ENCODE measurements around the gene RXRA.

Gene RXRA

GRCh38 chr9:134437403-134438194 is 111.3 kb downstream of the RXRA start:
- DNase-seq, result no peak

DNA sequence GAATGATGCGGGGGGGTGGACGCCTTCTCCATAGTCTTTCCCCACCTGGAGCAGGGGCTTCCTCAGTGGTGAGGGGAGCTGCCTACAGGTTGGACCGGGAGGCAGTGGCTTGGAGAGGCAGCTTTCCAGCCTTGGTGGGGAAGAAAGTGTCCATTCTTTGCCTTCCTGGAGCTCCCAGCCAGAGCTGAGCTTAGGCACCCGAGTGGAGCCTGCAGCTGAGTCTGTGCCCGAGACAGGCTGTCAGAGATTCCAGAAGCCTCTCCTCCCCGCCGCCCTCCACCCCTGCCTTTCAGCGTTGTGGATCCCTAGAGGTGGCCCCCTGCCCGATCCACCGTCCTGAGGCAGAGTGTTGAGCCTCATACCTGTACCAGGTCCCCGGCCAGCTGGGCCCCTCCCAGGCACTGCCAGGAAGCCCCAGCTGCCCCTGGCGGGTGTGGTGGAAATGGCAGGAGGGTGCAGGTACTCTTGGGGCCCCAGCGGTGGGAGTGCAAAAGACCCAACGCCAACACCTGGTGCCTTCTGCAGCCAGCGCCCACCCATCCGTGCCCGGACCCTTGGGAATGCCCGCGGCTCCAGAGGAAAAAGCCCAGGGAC is 112.0 kb downstream of the RXRA start:
- no peak for DNase-seq

DNA sequence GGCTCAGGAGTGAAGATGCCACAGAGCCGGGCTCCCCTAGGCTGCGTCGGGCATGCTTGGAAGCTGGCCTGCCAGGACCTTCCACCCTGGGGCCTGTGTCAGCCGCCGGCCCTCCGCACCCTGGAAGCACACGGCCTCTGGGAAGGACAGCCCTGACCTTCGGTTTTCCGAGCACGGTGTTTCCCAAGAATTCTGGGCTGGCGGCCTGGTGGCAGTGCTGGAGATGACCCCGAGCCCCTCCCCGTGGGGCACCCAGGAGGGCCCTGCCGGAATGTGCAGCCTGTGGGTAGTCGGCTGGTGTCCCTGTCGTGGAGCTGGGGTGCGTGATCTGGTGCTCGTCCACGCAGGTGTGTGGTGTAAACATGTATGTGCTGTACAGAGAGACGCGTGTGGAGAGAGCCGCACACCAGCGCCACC is 113.1 kb downstream of the RXRA start:
- no peak for DNase-seq

DNA sequence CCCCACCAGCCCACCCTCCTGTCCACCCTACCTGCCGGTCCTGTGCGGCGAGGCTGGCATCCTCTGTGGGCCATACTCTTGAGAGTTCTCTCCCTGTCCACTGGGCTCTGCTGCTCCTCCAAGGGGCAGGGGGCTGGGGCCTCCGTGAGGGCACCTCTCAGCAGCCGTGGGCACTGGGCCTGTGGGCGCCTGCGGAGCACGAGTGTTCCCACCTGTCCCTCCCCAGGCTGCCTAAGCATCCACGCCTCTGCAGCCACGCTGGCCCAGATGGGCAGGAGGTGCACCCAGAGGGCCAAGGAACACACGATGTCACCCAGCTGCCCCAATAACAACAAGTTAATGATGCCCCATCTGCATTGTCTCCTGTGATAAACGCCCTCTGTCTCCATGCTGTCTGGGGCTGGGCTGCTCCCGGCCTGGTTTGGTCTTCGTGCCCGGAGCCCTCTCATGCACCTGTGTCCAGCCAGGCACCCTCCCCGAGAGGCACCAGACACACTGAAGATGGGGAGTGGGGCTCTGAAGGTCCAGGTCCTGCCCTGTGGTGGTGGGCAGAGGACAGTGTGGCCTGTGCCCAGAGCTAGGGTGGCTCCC is 114.5 kb downstream of the RXRA start:
- DNase-seq, result no peak

GRCh38 chr9:134441227-134442084 is 115.2 kb downstream of the RXRA start:
- DNase-seq, result no peak

DNA sequence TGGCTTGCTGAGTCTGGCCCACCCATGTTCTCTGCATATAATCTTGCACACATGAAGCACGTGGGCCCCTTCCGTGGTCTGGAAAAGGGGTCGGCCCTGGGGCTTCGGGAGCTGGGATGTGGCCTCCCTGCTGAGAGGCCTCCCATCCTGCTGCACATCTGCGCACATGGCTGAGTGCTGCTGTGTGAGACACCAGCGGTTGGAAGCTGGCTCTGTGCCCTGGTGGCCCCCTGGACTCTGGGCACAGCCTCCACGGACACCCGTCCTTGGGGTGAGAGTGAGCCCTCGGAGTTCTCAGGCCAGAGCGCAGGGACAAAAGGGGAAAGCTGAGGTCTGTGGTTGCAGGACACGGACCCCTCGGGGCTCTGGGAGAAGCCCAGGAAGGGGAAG is 115.8 kb downstream of the RXRA start:
- no peak for DNase-seq

GRCh38 chr9:134442486-134443173 is 116.4 kb downstream of the RXRA start:
- peak; percentile 30 for DNase-seq

DNA sequence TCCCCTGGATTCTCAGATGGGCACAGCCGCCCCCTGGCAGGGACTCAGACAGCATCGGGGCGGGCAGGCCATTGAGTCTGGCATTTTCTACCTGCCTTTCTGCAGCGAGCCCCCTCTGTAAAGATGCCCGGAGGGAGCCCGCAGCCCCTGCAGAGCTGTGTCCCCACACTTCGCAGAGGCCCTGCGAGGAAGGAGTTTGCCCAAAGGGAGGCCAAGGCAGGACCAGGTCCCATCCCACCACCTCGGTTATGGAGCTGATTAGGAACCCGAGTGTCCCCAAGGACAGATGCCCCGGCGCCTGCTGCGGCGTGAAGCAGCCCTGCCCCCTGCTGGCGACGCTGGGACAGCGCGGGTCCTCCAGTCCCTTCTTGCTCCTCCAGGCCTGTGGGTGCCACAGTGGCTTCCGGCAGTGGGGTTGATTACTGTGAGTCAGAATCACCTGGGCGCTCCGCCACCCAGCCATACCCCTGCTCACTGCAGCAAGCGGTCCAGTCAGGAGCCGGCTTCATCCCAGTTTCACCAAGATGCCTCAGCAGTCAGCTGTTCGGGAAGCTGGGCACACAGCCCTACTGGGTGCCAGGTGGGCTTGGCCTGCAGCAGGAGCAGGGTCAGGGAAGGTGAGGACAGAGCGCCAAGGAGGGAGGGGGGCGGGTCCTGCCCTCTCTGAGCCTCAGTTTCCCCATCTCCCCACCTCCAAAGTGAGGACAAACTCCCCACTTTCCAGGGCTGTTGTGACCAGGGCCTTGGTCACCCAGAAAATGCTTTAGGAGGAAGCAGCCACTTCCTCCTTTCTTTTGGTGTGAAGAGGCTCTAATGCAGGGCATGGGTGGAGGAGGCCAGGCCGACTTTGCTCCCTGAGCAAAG is 117.2 kb downstream of the RXRA start:
- DNase-seq, result peak; percentile 82

- DNase-seq, result no peak
Measured at GRCh38 chr9:134444038-134444315, 117.7 kb downstream of the RXRA start.

DNA sequence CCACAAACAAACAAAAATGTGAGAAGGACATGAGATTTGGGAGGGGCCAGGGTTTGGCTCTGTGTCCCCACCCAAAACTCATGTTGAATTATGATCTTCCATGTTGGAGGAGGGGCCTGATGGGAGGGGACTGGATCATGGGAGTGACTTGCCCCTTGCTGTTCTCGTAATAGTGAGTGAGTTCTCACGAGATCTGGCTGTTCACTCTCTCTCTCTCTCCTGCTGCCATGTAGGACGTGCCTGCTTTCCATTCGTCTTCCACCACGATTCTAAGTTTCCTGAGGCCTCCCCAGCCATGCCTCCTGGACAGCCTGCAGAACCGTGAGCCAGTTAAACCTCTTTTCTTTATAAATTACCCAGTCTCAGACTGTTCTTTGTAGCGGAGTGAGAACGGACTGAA is 118.7 kb downstream of the RXRA start:
- no peak for DNase-seq

- DNase-seq, result peak; percentile 89
Measured at GRCh38 chr9:134449180-134449916, 123.1 kb downstream of the RXRA start.

DNA sequence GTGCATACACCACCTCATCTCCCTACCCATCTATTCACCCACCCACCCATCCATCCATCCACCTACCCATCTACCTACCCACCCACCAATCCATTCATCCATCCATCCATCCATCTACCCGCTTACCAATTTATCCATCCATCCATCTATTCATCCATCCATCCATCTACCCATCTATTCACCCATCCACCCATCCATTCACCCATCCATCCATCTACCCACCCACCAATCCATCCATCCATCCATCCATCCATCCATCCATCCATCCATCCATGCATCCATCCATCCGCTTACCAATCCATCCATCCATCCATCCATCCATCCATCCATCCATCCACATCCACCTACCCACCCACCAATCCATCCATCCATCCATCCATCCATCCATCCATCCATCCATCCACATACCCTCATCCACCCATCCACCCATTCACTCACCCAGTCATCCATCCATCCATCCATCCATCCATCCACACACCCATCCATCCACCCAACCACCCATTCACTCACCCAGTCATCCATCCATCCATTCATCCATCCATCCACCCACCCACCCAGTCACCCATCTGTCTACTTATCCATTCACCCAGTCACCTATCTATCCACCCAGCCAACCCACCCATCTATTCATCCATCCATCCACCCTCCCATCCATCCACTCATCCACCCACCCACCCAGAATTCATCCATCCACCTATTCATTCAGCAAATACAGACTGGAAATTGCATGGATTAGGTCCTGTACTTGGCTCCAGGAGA is 125.6 kb downstream of the RXRA start:
- no peak for DNase-seq

DNA sequence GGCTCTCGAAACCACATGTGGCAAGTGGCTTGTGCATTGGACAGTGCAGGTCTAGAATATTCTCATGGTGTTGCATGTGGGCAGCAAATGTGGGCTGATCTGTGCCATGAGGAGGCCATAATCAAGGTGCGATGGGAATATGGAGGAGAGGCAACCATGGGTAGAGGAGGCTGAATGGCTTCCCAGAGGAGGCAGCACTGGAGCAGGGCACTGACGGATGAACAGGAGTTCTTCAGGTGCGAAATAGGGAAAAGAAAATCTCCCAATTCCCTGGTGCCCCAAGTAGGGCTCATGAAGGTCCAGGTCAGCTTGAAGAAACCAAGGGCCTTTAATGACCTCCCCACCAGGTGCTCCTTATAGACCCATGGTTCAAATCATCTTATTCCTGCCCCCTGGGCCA is 126.5 kb downstream of the RXRA start:
- no peak for DNase-seq

DNA sequence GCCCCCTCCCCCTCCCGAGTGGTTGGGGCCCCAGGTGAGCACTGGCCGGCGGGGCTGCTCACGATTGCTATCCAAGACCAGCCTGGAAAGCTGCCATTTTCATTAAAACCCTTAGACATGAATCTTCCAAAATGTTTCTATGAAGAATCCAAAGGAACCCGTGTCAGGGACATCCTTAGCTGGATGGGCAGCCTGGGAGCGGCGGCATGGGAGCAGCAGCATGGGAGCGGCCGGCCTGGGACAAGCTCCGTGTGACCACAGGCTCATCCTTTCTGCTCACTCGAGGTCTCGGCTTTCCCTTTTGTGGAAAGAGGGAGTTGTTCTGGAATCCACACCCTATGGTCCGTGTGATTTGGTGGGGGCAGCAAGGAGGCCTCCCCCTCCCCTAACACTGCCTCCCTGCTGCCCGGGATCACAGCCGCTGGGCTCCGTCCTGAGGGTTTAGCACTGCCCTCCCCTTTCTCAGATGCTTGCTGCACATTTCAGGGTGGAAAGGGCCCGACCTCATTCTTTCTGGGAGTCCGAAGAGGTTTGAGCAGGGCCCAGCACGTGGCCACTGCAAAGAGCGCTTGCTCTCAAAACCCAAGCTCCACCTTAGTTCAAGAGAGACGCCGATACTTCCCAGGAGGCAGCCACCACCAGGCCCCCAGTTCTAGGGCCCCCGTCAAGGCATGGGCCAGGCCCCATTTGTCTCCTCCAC is 127.7 kb downstream of the RXRA start:
- DNase-seq, result no peak

DNA sequence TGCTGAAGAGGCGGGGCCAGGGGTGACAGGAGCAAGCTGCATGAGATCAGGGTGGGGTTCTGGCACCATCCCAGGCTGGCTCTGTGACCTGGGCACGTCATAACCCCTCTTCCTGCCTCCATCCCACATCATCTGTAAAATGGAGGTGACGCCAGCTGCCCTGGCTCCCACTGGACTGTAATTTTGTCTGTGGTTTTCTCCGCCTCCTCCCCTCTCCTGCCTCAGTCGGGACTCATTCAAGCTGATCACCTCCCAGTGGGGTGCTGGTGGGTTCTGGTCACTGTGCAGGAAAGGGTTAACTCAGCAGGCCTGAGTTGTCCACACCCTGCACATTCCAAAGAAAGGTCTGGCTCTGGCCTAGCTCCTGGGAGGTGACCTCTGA is 128.2 kb downstream of the RXRA start:
- DNase-seq, result no peak

DNA sequence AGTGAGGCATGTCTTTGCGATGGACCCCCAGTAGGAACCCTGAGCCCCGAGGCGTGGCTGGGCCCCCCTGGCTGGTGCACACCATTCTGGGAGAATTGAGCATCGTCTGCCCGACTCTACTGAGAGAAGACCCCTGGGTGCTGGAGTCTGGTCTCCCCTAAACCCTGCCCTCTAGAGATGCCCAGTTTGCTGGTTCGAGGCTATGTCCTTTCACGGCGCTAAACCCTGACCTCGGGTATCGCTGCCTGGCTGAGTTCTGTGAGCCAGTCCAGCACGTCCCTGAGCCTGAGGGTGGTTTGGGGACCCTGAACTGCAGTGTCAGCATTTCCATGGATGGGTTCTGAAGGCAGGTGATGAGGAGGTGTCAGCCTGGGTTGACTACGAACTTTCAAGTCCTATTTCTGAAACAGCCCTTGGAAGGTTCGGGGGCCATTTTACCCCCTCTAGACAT is 128.8 kb downstream of the RXRA start:
- no peak for DNase-seq

DNA sequence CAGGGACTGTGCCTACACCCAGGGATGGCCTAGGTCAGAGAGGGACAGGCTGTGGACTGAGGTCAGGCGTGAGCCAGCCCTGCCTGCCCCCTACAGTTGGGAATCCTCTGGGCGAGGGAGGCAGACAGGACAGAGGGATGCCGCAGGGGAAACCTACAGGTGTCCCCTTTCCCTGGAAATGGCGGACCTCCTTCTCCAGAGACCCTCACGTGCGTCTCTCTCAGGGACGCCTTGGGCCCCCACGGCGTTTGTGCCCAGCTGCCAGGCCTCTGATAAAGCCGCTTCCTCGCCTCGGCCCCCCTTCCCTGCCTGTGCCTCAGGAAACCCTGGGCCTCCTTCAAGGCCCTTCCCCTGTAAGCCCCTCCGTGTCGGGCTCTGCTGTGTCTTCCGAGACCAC is 129.3 kb downstream of the RXRA start:
- no peak for DNase-seq

DNA sequence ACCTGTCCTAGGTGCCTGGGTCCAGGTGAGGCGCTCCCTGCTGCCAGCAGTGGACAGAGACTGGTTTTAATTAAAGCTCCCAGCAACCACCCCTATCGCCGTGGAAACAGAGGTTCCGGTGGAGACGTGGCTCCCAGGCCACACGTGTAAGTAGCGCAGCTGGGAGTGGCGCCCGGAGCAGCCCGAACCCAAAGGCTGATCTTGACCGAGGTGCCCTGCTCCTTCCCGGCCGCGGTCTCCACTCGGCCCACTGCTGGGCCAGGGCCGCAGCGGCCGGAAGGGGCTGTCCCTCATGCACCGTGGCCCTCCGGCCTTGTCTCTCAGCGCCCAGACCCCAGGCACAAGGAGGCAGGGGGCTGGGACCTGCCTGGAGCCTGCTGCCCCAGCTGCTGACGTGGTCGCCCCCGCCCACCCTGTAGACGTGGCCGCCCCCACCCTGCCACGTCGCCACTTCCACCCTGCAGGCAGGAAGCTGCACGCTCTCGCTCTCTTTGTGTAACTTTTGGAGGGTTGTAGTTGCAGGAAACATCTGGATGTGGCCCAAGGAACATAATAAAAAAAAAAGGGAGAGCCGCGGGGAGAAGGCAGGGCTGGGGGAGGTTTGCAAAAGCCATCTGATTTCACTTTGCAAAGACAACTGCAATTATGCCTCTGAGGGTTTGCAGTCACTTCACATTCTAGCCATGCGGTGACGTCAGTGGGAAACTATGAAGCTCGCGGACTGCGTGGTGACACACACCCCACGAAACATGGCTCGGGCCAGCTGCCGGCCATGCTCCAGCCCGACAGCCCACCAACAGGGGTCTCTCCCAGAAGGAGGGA is 129.9 kb downstream of the RXRA start:
- peak; percentile 90 for DNase-seq

DNA sequence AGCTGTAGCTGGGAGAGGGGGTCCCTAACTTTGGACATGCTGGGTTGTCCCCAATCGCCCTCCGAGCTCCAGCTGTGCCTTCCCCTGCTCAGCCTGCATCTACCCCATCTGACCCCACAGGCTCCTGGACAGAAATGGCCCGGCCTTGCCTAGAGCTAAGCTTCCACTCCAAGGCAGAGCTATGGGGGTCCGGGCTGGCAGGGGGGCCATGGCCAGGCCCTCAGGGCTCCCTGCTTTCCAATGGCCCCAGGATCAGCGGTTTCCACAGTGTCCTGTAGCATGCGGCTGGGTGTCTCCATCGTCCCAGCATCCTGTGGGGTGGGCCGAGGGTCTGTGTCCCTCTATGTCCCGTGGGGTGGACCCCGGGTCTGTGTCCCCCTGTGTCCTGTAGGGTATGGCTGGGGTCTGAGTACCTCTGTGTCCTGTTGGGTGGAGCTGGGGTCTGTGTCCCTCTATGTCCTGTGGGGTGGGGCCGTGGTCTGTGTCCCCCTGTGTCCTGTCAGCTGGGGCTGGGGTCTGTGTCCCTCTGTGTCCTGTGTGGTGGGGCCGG is 130.6 kb downstream of the RXRA start:
- DNase-seq, result no peak
